NOMO-1 treated with DMSO at 0.1 percent for 48 hours (cell line): ENCODE data around the gene SNRPA.
"Not testable (repeated sequence)": the region's sequence is repeated elsewhere in the genome, so short reads cannot be mapped to it uniquely, and the experiment has no call there.

Experiments
- DNase-seq: peaks from one replicate; lab custom pipeline; 2025; ENCODE audit not compliant: unreplicated experiment; lab: John Stamatoyannopoulos, UW

SNRPA gene

DNA sequence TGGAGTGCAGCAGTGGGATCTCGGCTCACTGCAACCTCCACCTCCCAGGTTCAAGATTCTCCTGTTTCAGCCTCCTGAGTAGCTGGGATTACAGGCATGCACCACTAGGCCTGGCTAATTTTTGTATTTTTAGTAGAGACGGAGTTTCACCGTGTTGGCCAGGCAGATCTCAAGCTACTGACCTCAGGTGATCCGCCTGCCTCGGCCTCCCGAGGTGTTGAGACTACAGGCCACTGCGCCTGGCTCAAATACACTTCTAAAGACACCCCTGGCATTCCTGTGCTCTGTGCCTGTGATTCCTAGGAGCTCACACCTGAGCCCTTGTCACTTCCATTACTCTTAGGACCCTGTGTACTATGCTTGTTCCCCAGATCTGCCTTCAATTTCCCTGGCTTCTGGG, 61.6 kb downstream of the SNRPA start:
- not testable (repeated sequence) for DNase-seq

DNA sequence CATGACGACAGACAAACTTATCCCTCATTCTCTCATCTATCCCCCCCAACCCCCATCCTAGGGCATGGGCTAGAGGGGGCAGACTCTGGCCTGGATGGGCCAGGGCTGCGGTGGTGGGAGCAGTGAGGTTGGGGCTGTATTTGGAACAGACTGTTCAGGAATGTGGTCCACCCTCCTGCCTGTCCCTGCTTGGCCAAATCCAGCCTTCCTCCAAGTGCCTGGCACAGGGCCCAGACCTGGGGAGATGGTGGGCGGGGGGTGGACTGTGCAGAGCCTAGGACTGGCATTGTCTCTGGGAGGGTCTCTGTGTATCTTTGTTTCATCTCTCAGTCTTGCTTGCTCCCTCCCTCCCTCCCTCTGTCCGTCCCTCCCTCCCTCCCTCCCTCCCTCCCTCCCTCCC, 62.2 kb downstream of the SNRPA start:
- DNase-seq, result no peak
